Hepatocyte (in vitro differentiated cells): ENCODE results near the gene OR52M1.

Experiments used
- CTCF ChIP-seq: fragments of 200-600 bp; sonication (generic); IDR thresholded peaks from 2 replicates; pipeline ENCODE4 v1.5.1; 2016; ENCODE audit warnings: antibody characterized with exemption, mild to moderate bottlenecking; ENCODE audit not compliant: poor library complexity
- EZH2 ChIP-seq: fragments of 200-600 bp; sonication (generic); IDR thresholded peaks from 2 replicates; pipeline ENCODE4 v1.6.1; 2016; ENCODE audit warnings: antibody characterized with exemption, mild to moderate bottlenecking, borderline replicate concordance
- EZH2phosphoT487 ChIP-seq: fragments of 200-600 bp; sonication (generic); IDR thresholded peaks from one replicate; pipeline ENCODE4 v1.6.1; 2018; ENCODE audit warnings: antibody characterized with exemption, mild to moderate bottlenecking, low read depth, moderate library complexity; ENCODE audit not compliant: unreplicated experiment, severe bottlenecking

- TF ChIP-seq CTCF (no peak), EZH2 (no peak), EZH2phosphoT487 (no peak)
Observed at GRCh38 chr11:4581443-4581842, 36.5 kb downstream of the OR52M1 start, which contains the start of gene OR52I2.
